Measurements from ENCODE around the gene CFAP100.

CFAP100 gene

DNA sequence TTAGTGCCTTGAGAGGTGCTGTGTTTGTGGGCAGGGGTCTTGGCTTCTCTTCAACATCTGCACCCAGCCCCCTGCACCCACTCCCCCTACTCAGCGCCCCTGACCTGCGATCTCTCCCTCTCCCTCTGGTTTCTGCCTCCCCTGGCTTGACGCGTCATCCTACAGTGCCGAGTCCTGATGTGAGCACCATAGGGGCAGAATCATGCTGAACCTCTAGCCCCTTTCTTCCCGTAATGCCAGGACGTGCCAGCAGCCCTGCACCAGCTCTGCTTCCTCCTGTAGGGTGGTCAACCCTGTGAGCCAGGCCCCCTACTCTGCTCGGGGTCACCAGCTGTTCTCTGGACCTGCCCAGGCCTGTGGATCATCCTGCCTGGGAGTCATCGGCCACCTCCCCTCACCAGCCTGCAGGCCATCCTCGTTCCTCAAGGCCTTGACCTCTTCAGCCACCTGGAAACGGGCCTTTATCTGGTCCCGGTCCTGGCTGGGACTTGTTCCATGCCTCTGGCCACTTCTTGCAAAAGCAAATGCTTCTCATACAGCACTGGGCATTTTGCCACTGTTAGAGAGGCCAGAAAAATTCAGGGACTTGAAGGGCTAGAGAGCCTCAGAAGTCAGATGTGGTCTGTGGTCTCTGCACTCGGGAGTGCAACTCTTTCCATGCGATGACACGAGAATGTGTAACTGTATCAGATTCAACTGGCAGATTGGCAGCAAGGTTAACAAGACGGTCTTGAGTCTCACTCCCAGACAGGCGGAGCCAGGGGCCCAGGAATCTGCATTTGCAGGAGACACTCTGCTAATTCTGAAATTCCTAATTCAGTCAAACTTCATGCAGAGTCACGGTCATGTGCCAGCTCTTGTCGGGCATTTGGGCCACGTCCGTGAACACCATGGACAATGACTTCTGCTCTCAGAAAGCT, 20.8 kb upstream of the CFAP100 start:
- no peak for DNase-seq (ENCODE audit: low read depth in 2 of 2)

- DNase-seq (ENCODE audit: low read depth in 2 of 2) = no peak
These were observed 18.8 kb upstream of the CFAP100 start for GRCh38 chr3:126375835-126376331.

- no peak for DNase-seq (ENCODE audit: low read depth in 2 of 2)
These were observed 18.3 kb upstream of the CFAP100 start for GRCh38 chr3:126376444-126376843.

- no peak for DNase-seq (ENCODE audit: low read depth in 2 of 2)
These were observed 17.5 kb upstream of the CFAP100 start for GRCh38 chr3:126377211-126377610.

DNA sequence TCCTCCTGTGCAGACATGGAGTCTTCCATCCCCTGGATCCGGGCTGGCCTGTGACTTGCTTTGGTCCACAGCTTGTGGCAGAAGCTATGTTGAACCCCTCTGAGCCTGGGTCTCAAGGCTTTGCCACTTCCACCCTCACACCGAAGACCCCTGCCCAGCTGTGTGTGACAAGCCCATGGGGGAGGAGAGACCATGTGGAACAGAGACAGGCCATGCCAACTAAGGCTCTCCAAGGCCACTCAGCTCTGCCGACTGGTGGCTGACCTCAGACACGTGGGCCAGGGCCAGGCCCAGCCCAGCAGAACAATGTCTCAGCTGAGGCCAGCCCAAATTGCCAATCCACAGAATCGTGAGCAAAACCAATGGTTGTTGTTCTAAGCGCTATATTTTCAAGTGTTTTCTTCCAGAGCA, 16.4 kb upstream of the CFAP100 start:
- DNase-seq (ENCODE audit: low read depth in 2 of 2) = no peak

DNA sequence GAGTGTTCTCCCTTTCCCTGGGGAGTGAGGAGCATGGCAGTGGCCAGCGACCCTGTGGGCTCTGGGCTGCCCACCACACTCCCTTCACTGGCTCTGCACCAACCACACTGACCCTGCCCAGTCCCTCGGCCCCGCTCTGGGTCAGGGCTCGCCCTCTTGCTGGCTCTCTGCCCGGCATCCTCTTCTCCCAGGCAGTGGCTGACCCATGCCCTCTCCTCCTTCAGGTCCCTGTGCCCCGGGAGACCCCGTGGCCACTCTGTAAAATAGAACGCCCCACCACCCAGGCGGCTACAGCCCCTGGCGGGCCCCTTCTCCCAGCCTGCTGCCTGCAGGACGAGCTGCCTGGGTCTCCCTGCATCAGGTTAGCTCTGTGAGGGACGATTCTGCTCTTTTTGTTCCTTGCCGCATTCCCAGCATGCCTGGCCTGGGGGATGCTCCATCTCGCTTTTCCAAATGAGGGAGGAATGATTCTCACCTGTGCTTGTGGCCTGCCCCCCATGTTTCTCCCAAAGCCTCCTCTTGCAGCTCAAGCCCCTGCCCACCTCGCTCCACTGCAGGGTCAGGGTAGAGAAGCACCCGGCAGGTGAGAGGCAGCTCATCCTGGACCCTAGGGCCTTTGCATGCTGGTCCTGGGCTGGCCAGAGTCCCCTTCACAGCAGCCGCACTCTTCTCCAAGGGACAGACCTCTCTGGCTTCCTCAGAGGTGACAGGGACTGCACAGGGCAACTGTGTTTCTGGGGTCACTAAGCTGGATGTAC, 14.5 kb upstream of the CFAP100 start:
- no peak for DNase-seq (ENCODE audit: low read depth in 2 of 2)

DNA sequence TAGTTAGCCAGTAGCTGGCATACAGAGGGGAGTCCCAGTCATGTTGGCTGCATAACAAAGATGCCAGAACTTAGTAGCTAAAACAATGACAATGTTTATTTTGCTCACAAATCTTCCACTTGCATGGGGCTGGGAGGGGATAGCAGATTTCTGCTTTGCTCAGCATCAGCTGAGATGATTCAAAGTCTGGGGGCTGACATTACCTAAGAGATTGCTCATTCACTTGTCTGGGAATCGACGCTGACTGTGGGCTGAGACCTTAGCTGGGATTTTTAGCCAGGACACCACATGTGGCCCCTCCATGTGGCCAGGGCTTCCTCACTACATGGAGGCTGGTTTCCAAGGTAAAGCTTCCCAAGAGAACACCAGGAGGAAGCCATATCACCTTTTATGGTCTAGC, 12.7 kb upstream of the CFAP100 start:
- DNase-seq (ENCODE audit: low read depth in 2 of 2) = no peak

GRCh38 chr3:126389112-126389793, 5.5 kb upstream of the CFAP100 start:
- peak; percentile 24 to 32 for DNase-seq (ENCODE audit: low read depth in 2 of 2)

- no peak for DNase-seq (ENCODE audit: low read depth in 2 of 2)
These were observed 4.9 kb upstream of the CFAP100 start for GRCh38 chr3:126389794-126390146.

GRCh38 chr3:126390201-126390600, 4.5 kb upstream of the CFAP100 start:
- DNase-seq (ENCODE audit: low read depth in 2 of 2) = no peak

- DNase-seq (ENCODE audit: low read depth in 2 of 2) = no peak
These were observed 4.0 kb upstream of the CFAP100 start for GRCh38 chr3:126390751-126391150.

- DNase-seq (ENCODE audit: low read depth in 2 of 2) = no peak
These were observed 3.1 kb upstream of the CFAP100 start for GRCh38 chr3:126391631-126392030.

DNA sequence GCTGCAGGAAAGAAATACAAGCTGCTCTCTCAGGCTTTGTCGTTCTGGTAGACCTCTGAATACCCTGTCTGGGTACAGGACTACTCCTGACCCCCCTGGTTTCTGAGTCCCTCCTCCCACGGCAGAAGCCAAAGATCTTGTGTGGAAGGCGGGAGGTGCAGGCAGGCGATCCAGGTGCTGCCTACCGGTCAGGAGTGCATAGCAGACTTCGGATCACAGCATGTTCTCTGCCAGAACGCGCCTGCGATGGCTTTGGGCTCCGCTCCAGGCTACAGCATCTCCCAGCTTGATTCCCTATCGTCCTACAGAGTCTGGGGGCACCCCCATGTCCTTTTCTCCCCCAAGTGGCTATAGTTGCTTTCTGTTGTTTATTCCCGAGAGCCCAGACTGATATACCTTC, 2.5 kb upstream of the CFAP100 start:
- no peak for DNase-seq (ENCODE audit: low read depth in 2 of 2)

GRCh38 chr3:126393563-126393962, 1.1 kb upstream of the CFAP100 start:
- no peak for DNase-seq (ENCODE audit: low read depth in 2 of 2)

DNA sequence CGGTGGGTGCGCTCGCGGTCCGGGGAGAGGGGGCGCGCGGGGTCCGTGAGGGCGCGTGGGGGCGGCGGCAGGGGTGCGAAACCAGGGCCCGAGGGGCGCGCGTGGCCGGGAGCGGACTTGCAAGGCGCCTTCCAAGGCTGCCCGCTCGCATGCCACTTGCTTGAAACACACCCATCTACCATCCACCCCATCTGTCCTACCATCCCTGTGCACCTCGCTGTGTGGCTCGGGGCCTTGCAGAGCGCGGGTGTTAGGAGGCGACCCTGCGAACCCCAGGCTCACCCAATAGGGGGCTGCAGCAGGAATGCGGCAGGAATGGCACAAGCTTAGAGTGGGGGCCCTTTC, 240 bp downstream of the CFAP100 start:
- no peak for DNase-seq (ENCODE audit: low read depth in 2 of 2)

DNA sequence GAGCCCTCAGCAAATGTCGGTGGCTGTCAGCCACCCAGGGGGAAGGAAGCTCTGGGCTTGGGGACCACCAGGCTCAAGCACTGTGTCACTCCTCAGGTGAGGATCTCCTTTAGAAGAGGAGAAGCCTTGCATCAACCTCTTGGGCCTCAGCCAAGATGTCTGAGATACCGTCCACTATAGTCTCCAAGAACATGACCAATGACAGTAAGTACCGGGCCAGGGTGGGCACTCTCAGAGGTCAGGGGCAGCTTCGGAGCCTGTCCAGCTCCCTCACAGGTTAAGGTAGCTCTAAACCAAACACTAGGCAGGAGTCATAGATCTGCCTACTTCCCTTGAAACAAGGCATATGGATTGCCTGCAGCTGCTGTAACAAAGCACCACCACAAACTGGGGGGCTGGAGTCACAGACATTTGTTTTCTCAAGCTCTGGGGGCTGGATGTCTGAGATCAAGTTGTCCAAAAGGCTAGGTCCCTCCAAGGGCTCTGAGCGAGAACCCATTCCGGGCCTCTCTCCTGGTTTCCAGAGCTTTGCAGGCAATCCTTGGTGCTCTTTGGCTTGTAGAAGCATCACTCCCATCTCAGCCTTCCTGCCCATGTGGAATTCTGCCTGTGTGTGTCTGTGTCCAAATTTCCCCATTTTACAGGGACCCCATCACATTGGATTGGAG, 1.3 kb downstream of the CFAP100 start:
- DNase-seq (ENCODE audit: low read depth in 2 of 2) = no peak

DNA sequence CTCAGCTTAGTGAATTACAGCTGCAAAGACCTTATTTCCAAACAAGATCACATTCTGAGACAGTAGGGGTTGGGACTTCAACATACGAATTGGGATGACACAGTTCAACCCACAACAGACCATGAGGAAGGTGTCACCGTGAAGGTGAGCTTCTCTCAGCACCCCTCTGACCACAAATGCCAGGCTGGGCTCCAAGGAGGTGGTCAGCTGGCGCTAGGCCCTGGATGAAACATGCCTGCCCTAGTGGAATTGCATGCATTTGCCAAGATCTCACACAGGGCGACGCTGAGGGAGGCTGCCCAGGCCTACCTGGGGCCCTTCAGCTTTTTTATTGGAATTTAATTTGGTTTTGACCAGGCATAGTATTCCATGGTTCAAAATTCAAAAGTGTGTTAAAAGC, 1.8 kb downstream of the CFAP100 start:
- no peak for DNase-seq (ENCODE audit: low read depth in 2 of 2)

GRCh38 chr3:126397610-126398422, 3.1 kb downstream of the CFAP100 start:
- no peak for DNase-seq (ENCODE audit: low read depth in 2 of 2)

GRCh38 chr3:126398423-126399350, 4.0 kb downstream of the CFAP100 start:
- DNase-seq (ENCODE audit: low read depth in 2 of 2) = no peak

- DNase-seq (ENCODE audit: low read depth in 2 of 2) = no peak
These were observed 4.6 kb downstream of the CFAP100 start for GRCh38 chr3:126399351-126399735.
